GM21390 (cell line): Measurements from ENCODE around the gene SOX15.
"Not testable (repeated sequence)": the region's sequence is repeated elsewhere in the genome, so short reads cannot be mapped to it uniquely, and the experiment has no call there.

Experiments
- ATAC-seq: cut with Tn5 transposase; IDR thresholded peaks from one replicate; pipeline ENCODE4 v1.9.1; 2021; ENCODE audit not compliant: unreplicated experiment

The SOX15 gene

GRCh38 chr17:7589891-7590691 is at the start of gene SOX15:
Gene SOX15 (minus strand): TSS chr17:7590094. CDS start chr17:7589676, 418 bp downstream.
- no peak for ATAC-seq

- ATAC-seq, result no peak
These were observed 46.3 kb upstream of the SOX15 start for GRCh38 chr17:7636163-7636562.

- ATAC-seq, result no peak
These were observed 44.5 kb upstream of the SOX15 start for GRCh38 chr17:7634384-7634783.

GRCh38 chr17:7633093-7633492 is 43.2 kb upstream of the SOX15 start:
- ATAC-seq, result no peak

GRCh38 chr17:7632492-7632894 is 42.6 kb upstream of the SOX15 start:
- ATAC-seq, result no peak

DNA sequence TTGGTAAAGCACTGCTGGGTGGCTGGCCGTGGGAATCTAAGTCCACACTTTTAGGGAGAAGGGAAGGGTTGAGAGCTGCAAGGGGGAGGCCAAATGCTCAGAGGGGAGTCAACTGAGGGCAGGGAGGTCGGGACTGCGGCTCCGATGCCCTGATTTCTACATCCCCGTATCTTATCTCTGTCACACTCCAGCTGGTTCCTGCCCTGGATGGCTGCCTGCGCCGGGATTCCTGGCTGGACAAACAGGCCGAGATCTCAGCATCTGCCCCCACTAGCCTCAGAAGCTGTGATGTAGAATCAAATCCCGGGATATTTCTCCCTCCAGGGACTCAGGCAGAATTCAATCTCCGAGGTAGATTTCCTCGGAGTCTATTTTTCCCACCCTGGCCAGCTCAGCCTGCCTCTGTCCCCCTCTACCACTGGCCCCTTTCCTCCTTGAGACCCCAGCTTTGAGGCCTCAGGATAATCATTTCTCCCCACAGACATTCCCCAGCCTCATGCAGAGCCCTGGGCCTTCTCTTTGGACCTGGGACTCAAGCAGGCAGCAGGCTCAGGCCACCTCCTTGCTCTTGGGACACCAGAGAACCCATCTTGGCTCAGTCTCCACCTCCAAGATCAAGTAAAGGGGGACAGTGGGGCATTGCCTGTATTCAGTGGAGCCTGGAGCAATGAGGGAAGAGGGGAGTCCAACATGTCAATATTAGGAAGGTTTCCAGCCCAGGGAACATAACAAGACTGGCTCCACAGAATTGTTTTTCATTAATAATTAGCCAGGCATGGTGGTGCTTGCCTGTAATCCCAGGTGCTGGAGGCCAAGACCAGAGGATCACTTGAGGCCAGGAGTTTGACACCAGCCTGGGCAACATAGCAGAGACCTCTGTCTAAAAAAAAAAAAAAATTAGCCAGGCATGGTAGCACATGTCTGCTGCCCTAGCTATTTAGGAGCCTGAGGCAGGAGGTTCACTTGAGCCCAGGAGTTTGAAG is 41.8 kb upstream of the SOX15 start:
- no peak for ATAC-seq

DNA sequence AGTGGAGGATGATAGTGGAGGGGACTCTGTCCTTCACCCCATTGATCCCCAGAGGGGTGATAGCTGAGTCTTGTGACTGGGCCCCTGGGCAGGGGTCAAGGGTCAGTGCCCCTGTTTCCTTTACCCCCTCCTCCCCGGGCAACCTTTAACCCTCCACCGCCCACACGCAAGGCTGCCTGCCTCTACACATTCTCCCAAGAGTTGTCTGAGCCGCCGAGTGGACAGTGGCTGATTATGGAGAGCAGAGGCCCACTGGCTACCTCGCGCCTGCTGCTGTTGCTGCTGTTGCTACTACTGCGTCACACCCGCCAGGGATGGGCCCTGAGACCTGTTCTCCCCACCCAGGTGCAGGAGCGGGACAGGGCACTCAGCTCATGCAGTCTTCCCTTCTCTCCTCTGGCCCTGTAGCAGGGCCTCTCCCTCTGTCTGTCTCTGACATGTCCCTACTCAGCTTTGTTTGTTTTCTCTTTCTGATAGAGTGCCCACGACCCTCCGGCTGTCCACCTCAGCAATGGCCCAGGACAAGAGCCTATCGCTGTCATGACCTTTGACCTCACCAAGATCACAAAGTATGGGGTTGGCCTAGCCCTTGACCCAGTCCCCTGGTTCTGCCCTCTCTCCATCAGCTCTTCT is 40.2 kb upstream of the SOX15 start, which contains the start of gene SHBG:
Gene SHBG, plus strand, starts transcription at position 197 of the 633 bp plus-strand sequence. Its CDS starts 38 bp downstream, at position 235.
- ATAC-seq, result no peak

- peak; percentile 65 for ATAC-seq
These were observed 37.6 kb upstream of the SOX15 start, which contains the start of gene SAT2 for GRCh38 chr17:7627250-7628121. Gene SAT2 (minus strand): TSS chr17:7627821. CDS start chr17:7627635, 186 bp downstream.

DNA sequence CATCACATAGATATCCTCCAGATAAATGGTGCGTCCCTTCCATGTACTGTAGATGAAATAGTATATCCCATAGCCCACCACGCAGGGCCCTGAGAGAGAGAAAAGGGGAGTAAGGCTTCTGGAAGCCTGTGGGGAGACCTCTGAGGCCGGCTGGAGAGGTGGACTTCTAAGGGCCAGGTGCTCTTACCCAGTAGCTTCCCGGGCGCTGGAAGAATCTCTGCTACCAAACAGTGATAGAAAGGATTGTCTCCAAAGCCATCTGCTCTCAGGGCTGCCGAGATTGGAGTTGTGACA is 37.0 kb upstream of the SOX15 start:
- ATAC-seq, result no peak

DNA sequence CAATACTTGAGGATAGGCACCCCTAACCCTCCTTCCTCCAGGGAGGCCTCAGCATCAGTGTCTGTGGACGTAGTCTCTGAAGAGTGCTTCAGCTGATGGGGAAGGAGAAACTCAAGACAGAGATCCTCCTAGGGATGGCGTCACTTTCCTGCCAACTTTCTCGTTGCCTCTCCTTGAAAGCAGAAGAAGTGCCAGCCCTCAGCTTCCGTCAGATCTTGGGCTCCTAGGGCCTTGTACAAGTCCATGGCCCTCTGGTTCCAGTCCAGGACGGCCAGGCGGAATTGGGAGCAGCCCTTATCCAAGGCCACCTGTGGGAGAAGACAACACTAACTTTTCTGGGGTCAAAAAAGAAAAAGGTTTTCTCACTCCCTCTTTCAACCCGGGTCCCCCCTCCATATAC is 36.4 kb upstream of the SOX15 start:
- no peak for ATAC-seq

GRCh38 chr17:7625749-7626148 is 35.9 kb upstream of the SOX15 start:
- ATAC-seq, result not testable (repeated sequence)

DNA sequence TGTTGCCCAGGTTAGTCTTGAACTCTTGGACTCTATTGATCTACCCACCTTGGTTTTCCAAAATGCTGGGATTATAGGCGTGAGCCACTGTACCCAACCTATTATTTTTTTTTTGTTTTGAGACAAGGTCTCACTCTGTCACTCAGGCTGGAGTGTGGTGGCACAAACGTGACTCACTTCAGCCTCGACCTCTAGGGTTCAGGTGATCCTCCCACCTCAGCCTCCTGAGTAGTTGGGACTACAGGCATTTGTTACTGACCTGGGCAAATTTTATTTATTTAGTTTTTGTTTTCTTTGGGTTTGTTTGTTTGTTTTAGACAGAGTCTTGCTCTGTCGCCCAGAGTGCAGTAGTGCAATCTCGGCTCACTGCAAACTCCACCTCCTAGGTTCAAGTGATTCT is 33.8 kb upstream of the SOX15 start:
- ATAC-seq, result no peak

- no peak for ATAC-seq
These were observed 30.9 kb upstream of the SOX15 start for GRCh38 chr17:7620835-7621234.

DNA sequence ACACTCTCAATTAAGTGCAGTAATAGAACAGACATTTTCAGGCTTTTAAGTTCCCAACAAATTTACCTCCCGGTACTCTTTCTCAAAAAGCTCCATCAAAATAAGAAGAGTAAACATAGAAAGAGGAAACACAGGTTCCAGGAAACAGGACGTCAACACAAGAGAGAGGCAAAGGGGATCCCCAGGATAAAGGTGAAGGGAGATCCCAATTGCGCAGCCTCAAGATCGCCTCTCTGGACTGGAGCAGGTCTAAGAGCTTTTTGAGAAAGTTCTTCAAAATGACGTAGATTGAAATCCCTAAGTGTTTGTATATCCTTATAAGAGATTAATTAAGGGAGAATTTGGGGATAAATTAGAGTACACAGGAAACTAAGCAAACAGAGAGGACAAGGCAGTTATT is 28.7 kb upstream of the SOX15 start:
- no peak for ATAC-seq

- ATAC-seq, result no peak
These were observed 25.4 kb upstream of the SOX15 start for GRCh38 chr17:7615265-7615747.

- ATAC-seq, result peak; percentile 85
These were observed 24.8 kb upstream of the SOX15 start, which contains the start of gene FXR2 for GRCh38 chr17:7614425-7615264. Gene FXR2 (minus strand): TSS chr17:7614897. CDS start chr17:7614532, 365 bp downstream.

GRCh38 chr17:7613769-7614424 is 24.0 kb upstream of the SOX15 start:
- no peak for ATAC-seq

- no peak for ATAC-seq
These were observed 22.4 kb upstream of the SOX15 start for GRCh38 chr17:7612294-7612640.
